ENCODE data around the gene PLIN5.

Gene PLIN5

GRCh38 chr19:4519172-4519496, 15.9 kb downstream of the PLIN5 start:
- no peaks in the 10 kb centered on the region for H3K36me3 ChIP-seq (ENCODE audit: insufficient read depth, low read length)
- H3K4me2 ChIP-seq (ENCODE audit: insufficient read depth, low read length): no peak overlapping the region
- H3K27me3 ChIP-seq (ENCODE audit: insufficient read depth, low read length, poor library complexity): no peaks in the 10 kb centered on the region
- no peaks in the 10 kb centered on the region for H4K20me1 ChIP-seq (ENCODE audit: insufficient read depth, low read length)
- H3K9ac ChIP-seq (ENCODE audit: low read depth, low read length): no peak overlapping the region
- TF ChIP-seq CTCF (IDR thresholded peaks at IDR 0.05; ENCODE audit: borderline replicate concordance, extremely low read depth, low read length, poor library complexity, severe bottlenecking) (no peak), EZH2 (IDR thresholded peaks at IDR 0.05; ENCODE audit: borderline replicate concordance, low read depth, low read length, severe bottlenecking) (no peak)
- ATAC-seq (ENCODE audit: insufficient read depth, low read depth) (no peak), DNase-seq (no peak)
- H3K27ac ChIP-seq (ENCODE audit: low read length): no peak overlapping the region
- no peaks in the 10 kb centered on the region for H3K9me3 ChIP-seq (ENCODE audit: insufficient read depth, low read length, severe bottlenecking)
- H2AFZ ChIP-seq (ENCODE audit: low read depth, low read length): no peak overlapping the region
- no peaks in the 10 kb centered on the region for H3K4me1 ChIP-seq (ENCODE audit: insufficient read depth, low read length)
- no peak overlapping the region for H3K4me3 ChIP-seq (ENCODE audit: low read depth in 1 of 2, low read length in 2 of 2)
- no peaks in the 10 kb centered on the region for H3K79me2 ChIP-seq (ENCODE audit: insufficient read depth, low read length)

- H3K9ac ChIP-seq (ENCODE audit: low read depth, low read length): no peak within 1 kb of the TSS
- H4K20me1 ChIP-seq (ENCODE audit: insufficient read depth, low read length): no peaks in the 10 kb centered on the region
- no peaks in the 10 kb centered on the region for H3K4me1 ChIP-seq (ENCODE audit: insufficient read depth, low read length)
- ATAC-seq (ENCODE audit: insufficient read depth, low read depth) (no peak), DNase-seq (no peak)
- H3K79me2 ChIP-seq (ENCODE audit: insufficient read depth, low read length): no peaks in the 10 kb centered on the region
- no peaks in the 10 kb centered on the region for H3K36me3 ChIP-seq (ENCODE audit: insufficient read depth, low read length)
- no peaks in the 10 kb centered on the region for H3K27me3 ChIP-seq (ENCODE audit: insufficient read depth, low read length, poor library complexity)
- H3K4me2 ChIP-seq (ENCODE audit: insufficient read depth, low read length): no peak within 1 kb of the TSS
- H3K27ac ChIP-seq (ENCODE audit: low read length): no peak within 1 kb of the TSS
- TF ChIP-seq EZH2 (IDR thresholded peaks at IDR 0.05; ENCODE audit: borderline replicate concordance, low read depth, low read length, severe bottlenecking) (no peak), CTCF (IDR thresholded peaks at IDR 0.05; ENCODE audit: borderline replicate concordance, extremely low read depth, low read length, poor library complexity, severe bottlenecking) (no peak)
- H3K4me3 ChIP-seq (ENCODE audit: low read depth in 1 of 2, low read length in 2 of 2): no peak within 1 kb of the TSS
- no peak within 1 kb of the TSS for H2AFZ ChIP-seq (ENCODE audit: low read depth, low read length)
- H3K9me3 ChIP-seq (ENCODE audit: insufficient read depth, low read length, severe bottlenecking): no peaks in the 10 kb centered on the region
Observed at GRCh38 chr19:4518345-4519171, 16.5 kb downstream of the PLIN5 start, which contains the start of gene PLIN4. TSS of gene PLIN4 (minus strand) at chr19:4518486. CDS start at chr19:4518272, 214 bp downstream.

GRCh38 chr19:4517451-4518057, 17.5 kb downstream of the PLIN5 start:
- no peak for TF ChIP-seq CTCF (IDR thresholded peaks at IDR 0.05; ENCODE audit: borderline replicate concordance, extremely low read depth, low read length, poor library complexity, severe bottlenecking)
- no peak for TF ChIP-seq EZH2 (IDR thresholded peaks at IDR 0.05; ENCODE audit: borderline replicate concordance, low read depth, low read length, severe bottlenecking)
- no peaks in the 10 kb centered on the region for H4K20me1 ChIP-seq (ENCODE audit: insufficient read depth, low read length)
- H2AFZ ChIP-seq (ENCODE audit: low read depth, low read length): no peak overlapping the region
- no peak overlapping the region for H3K27ac ChIP-seq (ENCODE audit: low read length)
- no peaks in the 10 kb centered on the region for H3K27me3 ChIP-seq (ENCODE audit: insufficient read depth, low read length, poor library complexity)
- ATAC-seq (ENCODE audit: insufficient read depth, low read depth) (no peak), DNase-seq (no peak)
- H3K4me2 ChIP-seq (ENCODE audit: insufficient read depth, low read length): no peak overlapping the region
- no peaks in the 10 kb centered on the region for H3K79me2 ChIP-seq (ENCODE audit: insufficient read depth, low read length)
- H3K4me1 ChIP-seq (ENCODE audit: insufficient read depth, low read length): no peaks in the 10 kb centered on the region
- no peak overlapping the region for H3K9ac ChIP-seq (ENCODE audit: low read depth, low read length)
- no peaks in the 10 kb centered on the region for H3K36me3 ChIP-seq (ENCODE audit: insufficient read depth, low read length)
- H3K4me3 ChIP-seq (ENCODE audit: low read depth in 1 of 2, low read length in 2 of 2): no peak overlapping the region
- H3K9me3 ChIP-seq (ENCODE audit: insufficient read depth, low read length, severe bottlenecking): no peaks in the 10 kb centered on the region
